Measurements from ENCODE around the gene PDE1A.

- no peak for TF ChIP-seq CTCF (IDR thresholded peaks at IDR 0.05; ENCODE audit: low read depth, low read length, poor library complexity, severe bottlenecking)
- no peak for TF ChIP-seq EZH2phosphoT487 (IDR thresholded peaks at IDR 0.05; ENCODE audit: borderline replicate concordance, low read length)
Observed at GRCh38 chr2:182242609-182243008, 184.2 kb downstream of the PDE1A start.

Measured in DOHH2 (cell line).